ENCODE data around the gene TUBA4A. TPM values are rescaled to one million over a fixed set of nuclear protein-coding genes. Genes with fewer than 3 reads are reported as not detected.

Gene TUBA4A
- total RNA-seq, 1 donor from 2014 or later, result 7.9 TPM

DNA sequence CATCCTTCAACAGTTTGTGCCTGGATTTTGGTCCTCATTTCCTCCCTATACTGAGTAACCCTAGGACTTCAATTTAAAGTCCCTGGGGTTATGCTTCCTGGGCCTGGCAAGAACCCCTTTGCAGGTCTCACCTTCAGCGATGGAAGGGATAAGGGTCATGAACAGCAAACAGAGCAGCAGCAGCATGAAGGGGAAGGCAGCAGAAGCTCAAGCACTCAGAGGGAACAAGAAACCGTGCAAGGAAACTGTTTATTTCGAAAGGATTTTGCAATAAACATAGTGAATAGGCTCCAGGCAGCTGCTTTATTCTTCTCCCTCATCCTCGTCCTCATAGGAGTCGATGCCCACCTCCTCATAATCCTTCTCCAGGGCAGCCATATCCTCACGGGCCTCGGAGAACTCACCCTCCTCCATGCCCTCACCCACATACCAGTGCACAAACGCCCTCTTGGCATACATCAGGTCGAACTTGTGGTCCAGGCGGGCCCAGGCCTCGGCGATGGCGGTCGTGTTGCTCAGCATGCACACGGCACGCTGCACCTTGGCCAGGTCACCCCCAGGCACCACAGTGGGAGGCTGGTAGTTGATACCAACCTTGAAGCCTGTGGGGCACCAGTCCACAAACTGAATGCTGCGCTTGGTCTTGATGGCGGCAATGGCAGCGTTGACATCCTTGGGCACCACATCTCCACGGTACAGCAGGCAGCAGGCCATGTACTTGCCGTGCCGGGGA is 3.5 kb downstream of the TUBA4A start:
- Mint-ChIP-seq H3K27ac (ENCODE audit: unreplicated experiment) (peak overlapping the region; percentile 94), H3K9me3 (ENCODE audit: unreplicated experiment) (no peaks in the 10 kb centered on the region), H3K4me1 (ENCODE audit: unreplicated experiment) (peaks cover 62% of the 10 kb centered on the region), H3K4me3 (ENCODE audit: unreplicated experiment) (no peak overlapping the region), H3K36me3 (ENCODE audit: unreplicated experiment) (no peaks in the 10 kb centered on the region), H3K27me3 (ENCODE audit: unreplicated experiment) (peaks cover 9% of the 10 kb centered on the region)
- DNase-seq (ENCODE audit: extremely low spot score, unreplicated experiment), result no peak
- TF ChIP-seq, protein P1, sequence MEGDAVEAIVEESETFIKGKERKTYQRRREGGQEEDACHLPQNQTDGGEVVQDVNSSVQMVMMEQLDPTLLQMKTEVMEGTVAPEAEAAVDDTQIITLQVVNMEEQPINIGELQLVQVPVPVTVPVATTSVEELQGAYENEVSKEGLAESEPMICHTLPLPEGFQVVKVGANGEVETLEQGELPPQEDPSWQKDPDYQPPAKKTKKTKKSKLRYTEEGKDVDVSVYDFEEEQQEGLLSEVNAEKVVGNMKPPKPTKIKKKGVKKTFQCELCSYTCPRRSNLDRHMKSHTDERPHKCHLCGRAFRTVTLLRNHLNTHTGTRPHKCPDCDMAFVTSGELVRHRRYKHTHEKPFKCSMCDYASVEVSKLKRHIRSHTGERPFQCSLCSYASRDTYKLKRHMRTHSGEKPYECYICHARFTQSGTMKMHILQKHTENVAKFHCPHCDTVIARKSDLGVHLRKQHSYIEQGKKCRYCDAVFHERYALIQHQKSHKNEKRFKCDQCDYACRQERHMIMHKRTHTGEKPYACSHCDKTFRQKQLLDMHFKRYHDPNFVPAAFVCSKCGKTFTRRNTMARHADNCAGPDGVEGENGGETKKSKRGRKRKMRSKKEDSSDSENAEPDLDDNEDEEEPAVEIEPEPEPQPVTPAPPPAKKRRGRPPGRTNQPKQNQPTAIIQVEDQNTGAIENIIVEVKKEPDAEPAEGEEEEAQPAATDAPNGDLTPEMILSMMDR (IDR thresholded peaks at IDR 0.05), result no peak

DNA sequence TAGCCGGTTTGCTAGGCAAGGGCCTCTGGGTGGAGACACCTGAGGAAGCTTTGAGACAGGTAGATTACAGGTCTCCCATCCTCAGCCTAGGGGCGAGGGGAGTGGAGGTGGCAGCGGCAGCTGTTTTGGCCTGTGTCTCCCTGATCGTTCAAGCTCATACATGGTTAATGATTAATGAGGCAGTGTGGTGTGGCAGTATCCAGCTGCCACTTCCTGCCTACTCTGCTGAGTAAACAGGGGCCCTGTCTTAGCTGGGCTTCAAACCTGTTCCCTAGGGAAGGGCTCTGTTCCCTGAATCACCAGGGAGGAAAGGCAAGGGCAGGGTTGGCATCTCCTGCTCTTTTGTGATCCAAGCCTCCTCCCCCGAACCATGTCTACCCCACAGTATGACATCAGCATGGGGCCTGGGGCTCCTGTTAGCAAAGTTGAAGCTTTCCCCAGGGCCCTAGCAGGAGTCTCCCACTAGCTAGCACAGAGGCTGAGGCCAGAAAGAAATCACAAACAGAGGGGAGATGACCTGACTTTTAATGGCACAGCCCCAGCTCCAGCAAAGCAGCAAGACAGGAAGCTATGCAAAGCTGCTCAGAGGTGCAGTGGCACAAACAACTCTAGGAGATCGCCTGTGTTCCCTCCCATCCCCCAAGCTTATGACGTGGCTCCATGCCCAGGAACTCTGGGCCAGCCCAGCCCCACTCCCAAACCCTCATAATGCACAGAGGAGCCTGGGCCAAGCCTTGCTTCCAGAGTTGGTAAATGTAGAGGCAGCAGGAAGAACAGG is 4.3 kb downstream of the TUBA4A start:
- no peak for DNase-seq (ENCODE audit: extremely low spot score, unreplicated experiment)
- H3K27ac Mint-ChIP-seq (ENCODE audit: unreplicated experiment), result peak overlapping the region; percentile 94
- H3K9me3 Mint-ChIP-seq (ENCODE audit: unreplicated experiment), result no peaks in the 10 kb centered on the region
- H3K36me3 Mint-ChIP-seq (ENCODE audit: unreplicated experiment), result no peaks in the 10 kb centered on the region
- H3K4me1 Mint-ChIP-seq (ENCODE audit: unreplicated experiment), result peaks cover 62% of the 10 kb centered on the region
- TF ChIP-seq, protein P1 (IDR thresholded peaks at IDR 0.05), result no peak
- peak overlapping the region; percentile 7 for H3K4me3 Mint-ChIP-seq (ENCODE audit: unreplicated experiment)
- H3K27me3 Mint-ChIP-seq (ENCODE audit: unreplicated experiment), result peaks cover 3% of the 10 kb centered on the region

DNA sequence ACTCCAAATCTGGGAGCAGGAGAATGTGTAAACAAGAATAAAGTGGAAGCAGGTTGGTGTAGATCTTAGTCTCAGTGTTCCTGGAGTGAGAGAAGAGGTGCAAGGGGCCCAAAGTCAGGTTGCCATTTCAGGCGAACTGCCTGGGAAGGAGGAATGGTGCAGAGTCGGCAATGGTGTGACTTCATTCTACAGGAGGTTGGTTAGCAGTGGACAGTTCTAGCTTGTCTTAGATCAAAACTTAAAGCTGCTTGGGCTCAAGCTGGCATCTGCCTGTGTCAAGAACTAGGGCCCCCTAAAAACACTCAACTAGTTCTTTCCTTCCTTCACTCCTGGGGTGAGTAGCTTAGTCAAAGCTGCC is 4.9 kb downstream of the TUBA4A start:
- Mint-ChIP-seq H3K4me1 (ENCODE audit: unreplicated experiment) (peaks cover 62% of the 10 kb centered on the region), H3K36me3 (ENCODE audit: unreplicated experiment) (no peaks in the 10 kb centered on the region), H3K27ac (ENCODE audit: unreplicated experiment) (peak overlapping the region; percentile 94), H3K4me3 (ENCODE audit: unreplicated experiment) (no peak overlapping the region), H3K27me3 (ENCODE audit: unreplicated experiment) (peaks cover 3% of the 10 kb centered on the region), H3K9me3 (ENCODE audit: unreplicated experiment) (no peaks in the 10 kb centered on the region)
- no peak for DNase-seq (ENCODE audit: extremely low spot score, unreplicated experiment)
- TF ChIP-seq, protein P1 (IDR thresholded peaks at IDR 0.05), result no peak

DNA sequence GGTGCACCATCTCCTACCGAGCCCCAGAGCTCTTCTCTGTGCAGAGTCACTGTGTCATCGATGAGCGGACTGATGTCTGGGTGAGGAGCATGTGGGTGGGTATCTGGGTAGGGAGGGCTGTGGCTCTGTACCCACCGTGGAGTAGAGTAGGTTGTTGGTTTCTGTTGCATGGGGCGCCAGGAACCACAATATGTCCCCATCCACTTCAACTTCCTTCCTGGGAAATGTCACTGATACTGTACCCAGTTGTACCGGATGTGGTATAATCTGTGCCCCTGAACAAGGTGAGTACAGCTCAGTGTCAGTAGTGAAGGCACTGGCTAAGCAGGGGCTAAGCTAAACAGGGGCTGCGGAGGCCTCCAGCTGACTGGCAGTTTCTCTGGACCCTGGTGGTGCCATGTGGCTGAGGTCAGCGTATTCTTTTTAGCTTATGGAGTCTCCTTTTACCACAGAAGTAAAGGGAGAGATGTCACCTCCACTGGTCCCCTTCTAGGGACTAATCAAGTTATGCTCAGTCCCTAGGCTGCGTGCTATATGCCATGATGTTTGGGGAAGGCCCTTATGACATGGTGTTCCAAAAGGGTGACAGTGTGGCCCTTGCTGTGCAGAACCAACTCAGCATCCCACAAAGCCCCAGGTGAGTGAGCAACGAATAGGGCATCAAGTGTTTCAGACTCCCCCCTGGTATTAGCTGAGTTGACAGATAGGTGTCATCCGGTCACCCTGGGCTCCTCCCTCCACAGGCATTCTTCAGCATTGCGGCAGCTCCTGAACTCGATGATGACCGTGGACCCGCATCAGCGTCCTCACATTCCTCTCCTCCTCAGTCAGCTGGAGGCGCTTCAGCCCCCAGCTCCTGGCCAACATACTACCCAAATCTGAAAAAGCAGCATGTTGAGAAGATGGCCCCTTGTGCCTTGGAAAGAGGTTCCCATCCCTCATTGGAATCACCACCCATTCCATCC is 5.8 kb downstream of the TUBA4A start:
- Mint-ChIP-seq H3K4me1 (ENCODE audit: unreplicated experiment) (peaks cover 55% of the 10 kb centered on the region), H3K9me3 (ENCODE audit: unreplicated experiment) (no peaks in the 10 kb centered on the region), H3K4me3 (ENCODE audit: unreplicated experiment) (no peak overlapping the region), H3K36me3 (ENCODE audit: unreplicated experiment) (no peaks in the 10 kb centered on the region), H3K27me3 (ENCODE audit: unreplicated experiment) (peaks cover 3% of the 10 kb centered on the region), H3K27ac (ENCODE audit: unreplicated experiment) (peak overlapping the region; percentile 52)
- no peak for DNase-seq (ENCODE audit: extremely low spot score, unreplicated experiment)
- TF ChIP-seq, protein P1 (IDR thresholded peaks at IDR 0.05), result no peak

Measured in osteocyte (in vitro differentiated cells).